HAP-1 (cell line): ENCODE data around the gene IL1R2.

Experiments used
- DNase-seq, 2 experiments: peaks; one replicate each; pipeline ENCODE4 v3.0.0-alpha.2; 2016 to 2020; ENCODE audit warnings: low spot score in 2 of 2
- H3K27me3 ChIP-seq: fragments of 250-450 bp; sonication (Bioruptor Pico); 2 replicates; pipeline ENCODE4 v1.5.1; 2020; ENCODE audit warnings: low read depth, mild to moderate bottlenecking, moderate library complexity
- H3K36me3 ChIP-seq: fragments of 250-450 bp; sonication (Bioruptor Pico); replicated peaks from 2 replicates; pipeline ENCODE4 v1.5.1; 2020; ENCODE audit warnings: mild to moderate bottlenecking
- H3K4me1 ChIP-seq: fragments of 250-450 bp; sonication (Bioruptor Pico); 2 replicates; pipeline ENCODE4 v1.5.1; 2020; ENCODE audit warnings: mild to moderate bottlenecking
- H3K4me3 ChIP-seq: fragments of 250-450 bp; sonication (Bioruptor Pico); 2 replicates; pipeline ENCODE4 v1.5.1; 2020; ENCODE audit warnings: mild to moderate bottlenecking, moderate library complexity
- H3K9me3 ChIP-seq: fragments of 250-450 bp; sonication (Bioruptor Pico); 2 replicates; pipeline ENCODE4 v1.5.1; 2020; ENCODE audit warnings: mild to moderate bottlenecking, moderate library complexity
- in situ Hi-C: fragments of 300-500 bp; cut with MboI; formaldehyde crosslinking; loops from 3 replicates; pipeline ENCODE4 v1.14.3; 2020; ENCODE audit warnings: low sequenced_read_pairs, inconsistent platforms, mixed read lengths

IL1R2 gene

DNA sequence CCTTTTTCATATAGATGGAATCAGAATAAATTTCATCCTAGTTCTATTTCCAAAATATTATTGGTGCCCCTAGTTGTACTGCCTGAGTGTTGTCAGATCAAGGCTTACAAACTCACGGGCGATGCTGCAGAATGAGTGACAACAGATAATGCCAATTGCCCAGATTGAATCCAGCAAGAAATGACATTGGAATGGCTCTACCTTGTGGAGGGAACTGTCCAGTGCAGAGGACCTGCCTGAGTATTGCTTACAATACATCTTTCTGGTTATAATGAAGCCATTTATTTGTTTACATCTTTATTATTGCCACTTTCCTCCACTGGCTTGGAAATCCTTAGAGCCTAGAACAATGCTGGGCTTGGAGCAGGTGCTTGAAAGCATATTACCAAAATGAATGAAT lies 7.8 kb upstream of the IL1R2 start:
- DNase-seq, result no peak
- Histone ChIP-seq H3K9me3 (no peaks in the 10 kb centered on the region), H3K36me3 (no peaks in the 10 kb centered on the region), H3K4me3 (no peak overlapping the region), H3K27me3 (no peaks in the 10 kb centered on the region), H3K4me1 (no peaks in the 10 kb centered on the region)
- in situ Hi-C loops, result no loop called here

GRCh38 chr2:101984656-101985055 lies 7.1 kb upstream of the IL1R2 start:
- no peak overlapping the region for H3K4me3 ChIP-seq
- DNase-seq, result no peak
- no peaks in the 10 kb centered on the region for H3K27me3 ChIP-seq
- H3K4me1 ChIP-seq, result no peaks in the 10 kb centered on the region
- no peaks in the 10 kb centered on the region for H3K9me3 ChIP-seq
- in situ Hi-C loops, result no loop called here
- H3K36me3 ChIP-seq, result no peaks in the 10 kb centered on the region

- no peak for DNase-seq
- no peak overlapping the region for H3K4me3 ChIP-seq
- H3K27me3 ChIP-seq, result no peaks in the 10 kb centered on the region
- H3K36me3 ChIP-seq, result no peaks in the 10 kb centered on the region
- H3K4me1 ChIP-seq, result no peaks in the 10 kb centered on the region
- in situ Hi-C loops, result no loop called here
- no peaks in the 10 kb centered on the region for H3K9me3 ChIP-seq
Observed at GRCh38 chr2:101985101-101985792, 6.5 kb upstream of the IL1R2 start.

- no peaks in the 10 kb centered on the region for H3K27me3 ChIP-seq
- no peak overlapping the region for H3K4me3 ChIP-seq
- no peaks in the 10 kb centered on the region for H3K9me3 ChIP-seq
- H3K36me3 ChIP-seq, result no peaks in the 10 kb centered on the region
- in situ Hi-C loops, result no loop called here
- no peaks in the 10 kb centered on the region for H3K4me1 ChIP-seq
- DNase-seq, result no peak
Observed at GRCh38 chr2:101985793-101986164, 6.0 kb upstream of the IL1R2 start.

DNA sequence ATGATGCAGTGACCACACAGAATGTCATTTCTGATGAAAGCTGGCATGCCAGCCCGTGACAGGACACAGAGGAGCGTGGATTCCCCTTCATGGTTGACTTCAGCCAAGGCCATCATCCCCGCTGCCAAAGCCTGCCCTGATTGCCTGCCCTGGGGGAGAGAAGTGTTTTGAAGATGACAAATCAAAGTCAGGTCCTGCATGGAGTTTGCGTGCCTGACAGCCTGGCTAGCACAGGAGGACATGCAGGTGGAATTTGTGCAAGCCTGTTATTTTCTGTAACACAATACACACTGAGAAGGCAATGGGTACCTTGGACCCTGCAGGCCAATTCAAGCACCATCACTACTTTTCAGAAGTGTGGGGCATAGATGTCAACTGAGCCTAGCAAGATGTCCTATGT lies 5.4 kb upstream of the IL1R2 start:
- H3K9me3 ChIP-seq, result no peaks in the 10 kb centered on the region
- in situ Hi-C loops, result no loop called here
- H3K4me1 ChIP-seq, result no peaks in the 10 kb centered on the region
- DNase-seq, result no peak
- H3K36me3 ChIP-seq, result no peaks in the 10 kb centered on the region
- no peaks in the 10 kb centered on the region; the same call in 1 of the 2 replicates for H3K27me3 ChIP-seq
- H3K4me3 ChIP-seq, result no peak overlapping the region

GRCh38 chr2:101986804-101987740 lies 4.7 kb upstream of the IL1R2 start:
- no peak for DNase-seq
- Histone ChIP-seq H3K36me3 (no peaks in the 10 kb centered on the region), H3K4me1 (no peaks in the 10 kb centered on the region), H3K27me3 (no peaks in the 10 kb centered on the region; the same call in 1 of the 2 replicates), H3K4me3 (no peak overlapping the region), H3K9me3 (no peaks in the 10 kb centered on the region)
- in situ Hi-C loops, result no loop called here

GRCh38 chr2:101987832-101988231 lies 3.9 kb upstream of the IL1R2 start:
- Histone ChIP-seq H3K9me3 (no peaks in the 10 kb centered on the region), H3K4me1 (no peaks in the 10 kb centered on the region), H3K36me3 (no peaks in the 10 kb centered on the region), H3K4me3 (no peak overlapping the region), H3K27me3 (no peaks in the 10 kb centered on the region; the same call in 1 of the 2 replicates)
- in situ Hi-C loops, result no loop called here
- DNase-seq, result no peak

- in situ Hi-C loops, result no loop called here
- no peaks in the 10 kb centered on the region; the same call in 1 of the 2 replicates for H3K27me3 ChIP-seq
Observed at GRCh38 chr2:101988541-101988940, 3.2 kb upstream of the IL1R2 start.

GRCh38 chr2:101989740-101990460 lies 1.9 kb upstream of the IL1R2 start:
- H3K27me3 ChIP-seq, result no peaks in the 10 kb centered on the region; the same call in 1 of the 2 replicates
- DNase-seq, result no peak
- no peak overlapping the region for H3K4me3 ChIP-seq
- in situ Hi-C loops, result no loop called here
- H3K9me3 ChIP-seq, result no peaks in the 10 kb centered on the region
- no peaks in the 10 kb centered on the region for H3K4me1 ChIP-seq
- no peaks in the 10 kb centered on the region for H3K36me3 ChIP-seq

More at GRCh38 chr2:101988541-101988940, 3.2 kb upstream of the IL1R2 start:
- Histone ChIP-seq H3K4me3 (no peak overlapping the region), H3K9me3 (no peaks in the 10 kb centered on the region), H3K36me3 (no peaks in the 10 kb centered on the region), H3K4me1 (no peaks in the 10 kb centered on the region)
- no peak for DNase-seq

- in situ Hi-C loops, result no loop called here
- H3K4me1 ChIP-seq, result no peaks in the 10 kb centered on the region
Observed at GRCh38 chr2:101993772-101994171, 2.0 kb downstream of the IL1R2 start.

DNA sequence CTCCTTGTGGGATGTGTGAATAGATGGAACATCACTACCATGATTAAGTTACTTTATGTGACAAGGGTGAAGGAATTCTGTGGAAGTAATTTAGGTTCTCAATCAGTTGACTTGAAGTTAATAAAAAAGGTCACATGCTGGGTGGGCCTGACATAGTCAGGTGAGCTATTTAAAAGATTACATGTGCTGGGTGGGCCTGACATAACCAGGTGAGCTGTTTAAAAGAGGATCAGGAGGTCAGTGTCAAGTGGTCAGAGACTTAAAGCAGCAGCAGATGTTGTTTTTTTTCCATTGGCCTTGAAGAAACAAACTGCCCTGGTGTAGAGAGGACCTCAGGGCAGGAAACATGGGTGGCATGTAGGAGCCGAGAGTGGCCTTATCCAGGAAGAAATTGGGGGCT lies 3.3 kb downstream of the IL1R2 start:
- Histone ChIP-seq H3K4me3 (no peak overlapping the region), H3K36me3 (no peaks in the 10 kb centered on the region), H3K9me3 (no peaks in the 10 kb centered on the region), H3K27me3 (no peaks in the 10 kb centered on the region; the same call in 1 of the 2 replicates), H3K4me1 (no peaks in the 10 kb centered on the region)
- no peak for DNase-seq
- in situ Hi-C loops, result no loop called here

More at GRCh38 chr2:101993772-101994171, 2.0 kb downstream of the IL1R2 start:
- Histone ChIP-seq H3K27me3 (no peaks in the 10 kb centered on the region; the same call in 1 of the 2 replicates), H3K4me3 (no peak overlapping the region), H3K9me3 (no peaks in the 10 kb centered on the region), H3K36me3 (no peaks in the 10 kb centered on the region)
- no peak for DNase-seq

GRCh38 chr2:101995804-101996203 lies 4.0 kb downstream of the IL1R2 start:
- in situ Hi-C loops, result no loop called here
- Histone ChIP-seq H3K4me1 (no peaks in the 10 kb centered on the region), H3K27me3 (no peaks in the 10 kb centered on the region; the same call in 1 of the 2 replicates), H3K4me3 (no peak overlapping the region), H3K9me3 (no peaks in the 10 kb centered on the region), H3K36me3 (no peaks in the 10 kb centered on the region)
- DNase-seq, result no peak

GRCh38 chr2:101998556-101998895 lies 6.8 kb downstream of the IL1R2 start:
- in situ Hi-C loops, result no loop called here
- Histone ChIP-seq H3K36me3 (no peaks in the 10 kb centered on the region), H3K9me3 (no peaks in the 10 kb centered on the region; the same call in 1 of the 2 replicates), H3K27me3 (no peaks in the 10 kb centered on the region; the same call in 1 of the 2 replicates), H3K4me1 (no peaks in the 10 kb centered on the region), H3K4me3 (no peak overlapping the region)
- DNase-seq, result no peak
